HEK293T (cell line): ENCODE results near the gene C2CD3.

ENCODE experiments used
- CTCF ChIA-PET: fragments of 350-600 bp; formaldehyde crosslinking; extraction: SDS; loops from one replicate; lab custom pipeline; 2021; ENCODE audit warnings: antibody characterized with exemption, inconsistent platforms; lab: Yijun Ruan, JAX
- POLR2A ChIA-PET: fragments of 350-600 bp; formaldehyde crosslinking; extraction: SDS; loops from one replicate; lab custom pipeline; 2020; ENCODE audit warnings: antibody characterized with exemption, inconsistent platforms; lab: Yijun Ruan, JAX
- DNase-seq: peaks from one replicate; pipeline ENCODE4 v3.0.0; 2012; ENCODE audit warnings: mixed read lengths; ENCODE audit errors: extremely low spot score
- ARNT ChIP-seq: fragments of 450-650 bp; IDR thresholded peaks from 2 replicates; pipeline ENCODE4 v1.6.1; 2017; ENCODE audit warnings: mild to moderate bottlenecking
- BHLHE40 ChIP-seq: fragments of 450-650 bp; IDR thresholded peaks from 2 replicates; pipeline ENCODE4 v1.6.1; 2016; ENCODE audit warnings: mild to moderate bottlenecking, moderate library complexity, borderline replicate concordance
- CTBP1 ChIP-seq: fragments of 450-650 bp; IDR thresholded peaks from 2 replicates; pipeline ENCODE4 v1.6.1; 2016; ENCODE audit warnings: borderline replicate concordance
- ELF4 ChIP-seq: fragments of 450-650 bp; IDR thresholded peaks from 2 replicates; pipeline ENCODE4 v1.6.1; 2017; ENCODE audit warnings: antibody characterized with exemption
- FOXA1 ChIP-seq: fragments of 450-650 bp; IDR thresholded peaks from 2 replicates; pipeline ENCODE4 v1.6.1; 2016; ENCODE audit warnings: mild to moderate bottlenecking
- FOXK2 ChIP-seq: fragments of 450-650 bp; IDR thresholded peaks from 2 replicates; pipeline ENCODE4 v1.6.1; 2016; ENCODE audit warnings: mild to moderate bottlenecking
- FOXM1 ChIP-seq: fragments of 450-650 bp; IDR thresholded peaks from 2 replicates; pipeline ENCODE4 v1.6.1; 2017; ENCODE audit warnings: mild to moderate bottlenecking, borderline replicate concordance
- HDGF ChIP-seq: fragments of 450-650 bp; IDR thresholded peaks from 2 replicates; pipeline ENCODE4 v1.6.1; 2017; ENCODE audit warnings: antibody characterized with exemption, borderline replicate concordance
- L3MBTL2 ChIP-seq: fragments of 450-650 bp; conservative IDR thresholded peaks from 2 replicates; pipeline ENCODE4 v1.6.1; 2016; ENCODE audit warnings: mild to moderate bottlenecking
- LEF1 ChIP-seq: fragments of 450-650 bp; IDR thresholded peaks from 2 replicates; pipeline ENCODE4 v1.6.1; 2017; ENCODE audit warnings: mild to moderate bottlenecking, borderline replicate concordance
- NFRKB ChIP-seq: fragments of 450-650 bp; IDR thresholded peaks from 2 replicates; pipeline ENCODE4 v1.6.1; 2016; ENCODE audit warnings: mild to moderate bottlenecking, moderate library complexity
- SP1 ChIP-seq: fragments of 450-650 bp; IDR thresholded peaks from 2 replicates; pipeline ENCODE4 v1.6.1; 2017
- SUZ12 ChIP-seq: fragments of 450-650 bp; IDR thresholded peaks from 2 replicates; pipeline ENCODE4 v1.6.1; 2016; ENCODE audit warnings: mild to moderate bottlenecking
- TARDBP ChIP-seq: fragments of 450-650 bp; IDR thresholded peaks from 2 replicates; pipeline ENCODE4 v1.6.1; 2016
- ZNF384 ChIP-seq: fragments of 450-650 bp; IDR thresholded peaks from 2 replicates; pipeline ENCODE4 v1.6.1; 2016
- TF ChIP-seq, protein P1 (sequence below): fragments of 450-650 bp; IDR thresholded peaks from 2 replicates; pipeline ENCODE4 v1.6.1; 2016

The C2CD3 gene

DNA sequence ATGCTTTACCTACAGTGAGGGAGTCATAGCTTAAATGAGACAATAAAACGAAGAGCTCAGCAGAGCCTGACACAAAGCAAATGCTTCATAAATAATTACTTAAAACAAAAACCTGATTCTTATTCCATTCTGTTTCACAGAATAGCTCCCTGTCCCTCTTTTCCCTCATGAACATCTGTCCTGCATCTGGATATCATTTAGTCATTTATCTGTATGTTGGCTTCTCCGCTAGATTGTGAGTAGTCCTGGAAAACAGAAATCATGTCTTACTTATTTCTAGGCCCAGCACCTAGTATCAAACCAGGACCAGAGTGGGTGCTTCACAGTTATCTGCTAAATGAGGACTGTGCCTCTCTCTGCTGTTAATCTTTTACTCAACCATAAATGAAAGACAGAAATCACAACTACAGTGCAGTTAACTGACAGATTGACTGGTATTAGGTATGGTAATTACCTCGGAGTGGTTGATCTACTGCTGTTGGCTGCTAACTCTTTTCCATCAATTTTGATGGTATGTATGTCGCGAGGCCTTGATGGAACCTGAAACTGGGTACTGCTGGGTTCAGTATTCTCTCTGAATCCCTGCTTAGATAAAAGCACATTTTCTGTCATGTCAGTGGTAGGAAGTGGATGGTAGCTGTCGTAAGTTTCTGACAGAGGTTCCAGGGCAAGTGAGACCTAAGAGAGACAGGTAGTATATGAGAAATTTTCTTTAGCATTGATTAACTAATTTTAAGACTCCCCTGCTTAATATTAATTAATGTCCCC lies 31.5 kb downstream of the C2CD3 start:
- ChIA-PET POLR2A (interaction anchor here (1.0 kb wide), 1 partner anchor 31 kb away, joined by 3 read pairs; the partner anchor contains the start of genes C2CD3 and PPME1), CTCF (no interaction called here)
- TF ChIP-seq TARDBP (no peak), HDGF (no peak), LEF1 (no peak), NFRKB (no peak), ARNT (no peak), FOXK2 (no peak), ZNF384 (no peak), FOXA1 (no peak), L3MBTL2 (no peak), ELF4 (no peak), SUZ12 (no peak), BHLHE40 (no peak)
- TF ChIP-seq, protein P1, sequence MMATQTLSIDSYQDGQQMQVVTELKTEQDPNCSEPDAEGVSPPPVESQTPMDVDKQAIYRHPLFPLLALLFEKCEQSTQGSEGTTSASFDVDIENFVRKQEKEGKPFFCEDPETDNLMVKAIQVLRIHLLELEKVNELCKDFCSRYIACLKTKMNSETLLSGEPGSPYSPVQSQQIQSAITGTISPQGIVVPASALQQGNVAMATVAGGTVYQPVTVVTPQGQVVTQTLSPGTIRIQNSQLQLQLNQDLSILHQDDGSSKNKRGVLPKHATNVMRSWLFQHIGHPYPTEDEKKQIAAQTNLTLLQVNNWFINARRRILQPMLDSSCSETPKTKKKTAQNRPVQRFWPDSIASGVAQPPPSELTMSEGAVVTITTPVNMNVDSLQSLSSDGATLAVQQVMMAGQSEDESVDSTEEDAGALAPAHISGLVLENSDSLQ, result no peak
- DNase-seq, result no peak

DNA sequence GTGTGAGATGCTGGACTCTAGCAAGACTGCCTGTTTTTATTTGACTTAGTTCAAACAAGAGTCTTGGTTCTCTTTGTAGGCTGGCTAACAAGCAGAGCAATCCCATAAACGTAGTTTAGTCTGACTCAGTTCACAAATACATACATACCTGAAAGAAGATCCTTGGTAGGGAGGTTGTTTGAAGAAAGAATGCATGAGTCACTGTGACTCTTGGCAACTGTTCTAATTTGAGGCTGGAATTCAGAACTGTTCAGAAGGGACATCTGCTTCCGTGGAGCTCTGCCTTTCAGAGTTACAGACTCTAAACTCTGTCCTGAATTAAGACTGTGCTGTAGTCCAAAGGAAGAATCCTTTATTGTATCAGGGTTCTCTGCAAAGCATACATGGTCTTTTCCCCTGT lies 32.2 kb downstream of the C2CD3 start:
- CTCF ChIA-PET, result no interaction called here
- POLR2A ChIA-PET, result interaction anchor here (1.0 kb wide), 1 partner anchor 32 kb away, joined by 3 read pairs; the partner anchor contains the start of genes C2CD3 and PPME1

DNA sequence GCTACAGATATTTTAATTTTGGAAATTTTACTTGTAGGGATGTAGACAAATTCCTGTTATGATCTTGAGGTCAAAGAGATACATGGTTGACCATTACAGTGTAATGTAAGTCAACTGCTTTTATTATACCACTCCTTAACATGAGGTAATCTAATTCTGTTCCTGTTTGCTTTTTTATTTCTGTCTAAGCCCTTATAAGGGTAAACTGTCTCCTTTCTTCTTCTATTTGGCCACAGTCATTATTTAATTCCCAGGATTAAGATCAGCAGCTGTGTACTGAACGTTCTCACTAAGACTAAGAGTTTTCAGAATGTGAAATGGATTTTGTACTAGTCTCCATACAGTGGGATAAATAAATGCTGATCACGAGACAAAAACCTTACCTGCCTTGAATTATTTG lies 32.8 kb downstream of the C2CD3 start:
- no peak for DNase-seq
- TF ChIP-seq FOXA1, result no peak
- TF ChIP-seq FOXM1, result no peak
- TF ChIP-seq LEF1, result no peak
- no peak for TF ChIP-seq HDGF
- TF ChIP-seq, protein P1, result no peak
- TF ChIP-seq SUZ12, result no peak
- TF ChIP-seq L3MBTL2, result no peak
- TF ChIP-seq FOXK2, result no peak
- no peak for TF ChIP-seq SP1
- TF ChIP-seq ZNF384, result no peak
- no peak for TF ChIP-seq NFRKB
- no peak for TF ChIP-seq TARDBP
- no peak for TF ChIP-seq ELF4
- no peak for TF ChIP-seq BHLHE40
- TF ChIP-seq CTBP1, result no peak
- no peak for TF ChIP-seq ARNT
- POLR2A ChIA-PET, result interaction anchor here (1.0 kb wide), 1 partner anchor 33 kb away, joined by 3 read pairs; the partner anchor contains the start of genes C2CD3 and PPME1
- CTCF ChIA-PET, result no interaction called here

More for the DNA sequence above, 32.2 kb downstream of the C2CD3 start:
- no peak for TF ChIP-seq ELF4
- TF ChIP-seq, protein P1, result no peak
- TF ChIP-seq ARNT, result no peak
- TF ChIP-seq FOXK2, result no peak
- no peak for TF ChIP-seq SUZ12
- TF ChIP-seq NFRKB, result no peak
- no peak for TF ChIP-seq CTBP1
- TF ChIP-seq SP1, result no peak
- no peak for TF ChIP-seq TARDBP
- no peak for TF ChIP-seq ZNF384
- no peak for TF ChIP-seq HDGF
- no peak for TF ChIP-seq L3MBTL2
- no peak for TF ChIP-seq FOXM1
- no peak for TF ChIP-seq FOXA1
- TF ChIP-seq LEF1, result no peak
- DNase-seq, result no peak

DNA sequence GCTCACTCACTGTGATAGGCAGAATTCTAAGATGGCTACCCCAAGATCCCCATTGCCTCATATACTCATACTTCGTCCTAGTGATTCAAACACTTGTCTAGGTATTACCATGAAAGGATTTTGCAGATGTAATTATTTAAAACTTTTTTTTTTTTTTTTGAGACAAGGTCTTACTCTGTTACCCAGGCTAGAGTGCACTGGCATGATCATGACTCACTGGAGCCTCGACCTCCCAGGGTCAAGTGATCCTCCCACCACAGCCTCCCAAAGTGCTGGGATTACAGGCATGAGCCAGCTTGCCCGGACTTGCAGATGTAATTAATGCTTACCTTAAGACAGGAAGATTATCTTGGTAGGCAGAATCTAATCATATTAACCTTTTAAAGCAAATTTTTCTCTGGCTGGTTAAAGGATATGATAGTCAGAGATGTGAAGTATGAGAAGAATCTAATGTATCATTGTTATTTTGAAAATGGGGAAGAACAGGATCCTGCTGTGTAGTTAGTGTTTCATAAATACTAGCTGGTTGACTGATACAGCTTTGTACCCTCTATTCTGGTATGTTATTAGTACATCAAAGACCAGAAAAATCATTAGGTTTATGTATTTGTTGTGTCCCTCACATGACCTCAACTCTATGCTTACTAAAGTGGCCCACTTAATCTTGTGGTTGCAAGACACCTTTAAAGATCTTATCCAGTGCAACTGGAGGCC lies 35.5 kb downstream of the C2CD3 start:
- ChIA-PET POLR2A (no interaction called here), CTCF (no interaction called here)
- no peak for DNase-seq
- TF ChIP-seq LEF1, result no peak
- TF ChIP-seq HDGF, result no peak
- no peak for TF ChIP-seq BHLHE40
- TF ChIP-seq ZNF384, result no peak
- TF ChIP-seq, protein P1, result no peak
- no peak for TF ChIP-seq FOXM1
- no peak for TF ChIP-seq FOXK2
- no peak for TF ChIP-seq ELF4
- TF ChIP-seq ARNT, result no peak
- TF ChIP-seq NFRKB, result no peak
- no peak for TF ChIP-seq CTBP1
- no peak for TF ChIP-seq SUZ12

DNA sequence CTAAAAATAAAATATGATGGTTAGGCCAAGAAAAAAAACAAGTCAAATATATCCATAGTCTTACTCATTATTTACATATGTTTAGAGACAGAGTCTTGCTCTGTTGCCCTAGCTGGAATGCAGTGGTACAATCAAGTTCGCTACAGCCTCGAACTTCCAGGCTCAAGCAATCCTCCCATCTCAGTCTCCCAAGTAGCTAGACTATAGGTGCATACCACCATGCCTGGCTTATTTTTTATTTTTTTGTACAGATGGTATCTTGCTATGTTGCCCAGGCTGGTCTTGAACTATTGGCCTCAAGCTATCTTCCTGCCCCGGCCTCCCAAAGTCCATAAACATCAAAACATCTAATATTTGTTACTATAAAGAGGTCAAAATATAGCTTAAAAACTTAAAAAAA lies 36.1 kb downstream of the C2CD3 start:
- ChIA-PET POLR2A (no interaction called here), CTCF (no interaction called here)
- no peak for DNase-seq
- TF ChIP-seq NFRKB (no peak), ELF4 (no peak), ZNF384 (no peak), BHLHE40 (no peak), ARNT (no peak), CTBP1 (no peak), SUZ12 (no peak), TARDBP (no peak), FOXK2 (no peak), HDGF (no peak), SP1 (no peak), FOXA1 (no peak), L3MBTL2 (no peak), LEF1 (no peak), FOXM1 (no peak)
- TF ChIP-seq, protein P1, result no peak
